Non-pigmented ciliary epithelial cell (primary cell): ENCODE measurements around the gene IL7R.
"Not testable (repeated sequence)": the region's sequence is repeated elsewhere in the genome, so short reads cannot be mapped to it uniquely, and the experiment has no call there.

ENCODE experiments used
- DNase-seq: peaks from one replicate; pipeline ENCODE4 v3.0.0-alpha.2; 2010; ENCODE audit warnings: low read depth

The IL7R gene

DNA sequence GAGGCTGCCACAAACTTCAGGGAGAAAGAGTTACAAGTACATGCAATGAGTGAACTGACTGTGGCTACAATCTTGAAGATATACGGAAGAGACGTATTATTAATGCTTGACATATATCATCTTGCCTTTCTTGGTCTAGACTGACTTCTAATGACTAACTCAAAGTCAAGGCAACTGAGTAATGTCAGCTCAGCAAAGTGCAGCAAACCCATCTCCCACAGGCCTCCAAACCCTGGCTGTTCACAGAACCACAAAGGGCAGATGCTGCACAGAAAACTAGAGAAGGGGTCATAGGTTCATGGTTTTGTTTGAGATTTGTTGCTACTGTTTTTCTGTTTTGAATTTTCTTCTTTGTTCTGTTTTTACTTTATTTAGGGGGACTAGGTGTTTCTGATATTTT is 21.0 kb downstream of the IL7R start:
- DNase-seq: no peak

DNA sequence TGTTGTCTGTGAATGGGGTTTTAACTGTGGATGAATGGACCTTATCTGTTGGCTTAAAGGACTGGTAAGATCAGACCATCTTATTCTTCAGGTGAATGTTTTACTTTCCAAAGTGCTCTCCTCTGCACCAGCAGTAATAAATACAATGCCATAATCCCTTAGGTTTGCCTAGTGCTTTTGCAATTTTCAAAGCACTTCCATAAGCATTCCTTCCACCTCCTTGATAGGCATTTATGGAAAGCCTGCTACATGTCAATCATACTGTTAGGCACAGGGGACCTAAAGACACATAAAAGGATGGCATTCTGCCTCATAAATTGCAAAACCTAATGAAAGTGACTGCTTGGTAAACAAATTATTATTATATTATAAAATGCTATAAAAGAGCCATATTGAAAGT is 21.4 kb downstream of the IL7R start:
- no peak for DNase-seq

DNA sequence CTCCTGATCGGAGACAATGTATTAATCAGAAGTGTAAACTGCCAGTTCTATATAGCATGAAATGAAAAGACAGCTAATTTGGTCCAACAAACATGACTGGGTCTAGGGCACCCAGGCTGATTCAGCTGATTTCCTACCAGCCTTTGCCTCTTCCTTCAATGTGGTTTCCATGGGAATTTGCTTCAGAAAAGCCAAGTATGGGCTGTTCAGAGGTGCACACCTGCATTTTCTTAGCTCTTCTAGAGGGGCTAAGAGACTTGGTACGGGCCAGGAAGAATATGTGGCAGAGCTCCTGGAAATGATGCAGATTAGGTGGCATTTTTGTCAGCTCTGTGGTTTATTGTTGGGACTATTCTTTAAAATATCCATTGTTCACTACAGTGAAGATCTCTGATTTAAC is 22.4 kb downstream of the IL7R start:
- DNase-seq: no peak

DNA sequence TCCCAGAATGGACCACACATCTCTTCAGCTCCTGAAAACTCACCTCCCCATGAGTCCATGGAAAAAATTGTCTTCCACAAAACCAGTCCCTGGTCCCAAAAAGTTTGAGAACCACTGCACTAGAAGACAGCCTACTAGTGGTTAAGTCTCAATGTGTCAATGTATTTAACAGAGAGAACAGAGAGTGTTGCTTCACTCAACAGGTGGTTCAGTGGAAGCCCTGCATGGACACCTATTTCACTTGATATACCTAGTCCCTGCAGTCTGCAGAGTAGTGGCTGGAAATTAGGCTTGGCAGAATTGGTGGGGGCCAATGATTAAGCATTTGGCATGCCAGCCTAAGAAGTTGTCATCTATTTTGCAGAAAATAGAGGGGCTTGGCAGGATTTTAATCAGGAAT is 23.0 kb downstream of the IL7R start:
- DNase-seq: no peak

DNA sequence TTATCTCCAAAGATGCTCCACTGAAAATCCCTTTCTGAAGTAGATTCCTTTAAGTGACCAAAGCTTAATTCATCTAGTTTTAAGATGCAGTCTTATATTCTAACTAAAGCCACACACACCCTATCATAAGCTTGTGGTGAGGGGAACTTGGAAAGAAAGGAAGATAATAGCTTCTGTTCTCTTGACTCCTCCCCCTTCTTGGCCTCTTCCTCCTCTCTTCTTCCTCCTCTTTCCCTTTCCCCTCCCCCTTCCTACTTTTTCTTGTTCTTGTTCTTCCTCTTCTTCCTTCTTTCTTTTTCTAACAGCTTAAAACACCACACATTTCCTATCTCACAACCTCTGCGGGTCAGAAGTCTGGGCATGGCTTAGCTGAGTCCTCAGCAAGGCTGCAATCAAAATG is 23.5 kb downstream of the IL7R start:
- DNase-seq: no peak

DNA sequence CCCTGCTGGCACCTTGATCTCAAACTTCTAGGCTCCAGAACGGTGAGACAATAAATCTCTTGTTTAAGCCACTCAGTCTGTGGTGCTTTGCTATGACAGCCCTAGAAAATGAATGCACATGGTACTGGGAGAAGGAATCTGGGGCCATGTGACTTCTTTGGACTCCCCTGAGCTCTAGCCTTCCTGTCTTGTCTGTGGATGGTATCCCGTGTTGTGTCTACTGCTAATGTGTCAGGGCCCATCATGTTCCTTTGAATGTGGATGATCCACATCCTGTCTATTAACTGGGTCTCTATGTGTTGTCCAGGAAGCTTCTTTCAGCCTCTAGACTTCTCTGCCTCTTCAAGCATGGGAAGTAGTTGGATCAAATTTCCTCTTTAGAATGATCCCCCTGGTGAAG is 25.1 kb downstream of the IL7R start:
- no peak for DNase-seq

DNA sequence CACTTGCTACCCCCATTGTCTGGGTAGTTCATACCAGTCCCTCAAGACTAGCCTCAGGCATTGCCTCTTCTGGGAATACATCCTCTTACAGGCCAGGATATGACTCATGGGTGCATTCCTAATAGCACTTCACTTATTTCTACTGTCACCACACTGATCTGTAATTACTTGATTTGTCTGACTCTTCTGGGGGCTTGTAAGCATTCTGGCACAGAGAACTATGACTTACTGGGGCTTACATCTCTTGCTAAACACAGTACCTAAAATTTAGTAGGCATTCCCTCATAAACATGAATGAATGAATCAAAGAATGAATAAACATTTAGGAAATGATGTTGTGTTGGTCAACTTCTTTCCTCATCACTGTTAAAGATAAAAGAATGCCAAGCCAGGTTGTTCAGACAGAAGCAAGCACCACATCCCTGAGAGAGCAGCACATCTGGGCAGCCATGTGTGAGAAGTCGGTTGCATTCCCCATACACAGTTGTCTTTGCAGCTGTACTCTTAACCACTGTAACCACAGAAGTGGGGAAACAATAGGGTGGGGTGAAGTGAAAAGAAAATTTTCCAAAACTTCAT is 27.6 kb downstream of the IL7R start:
- DNase-seq: peak; percentile 65

DNA sequence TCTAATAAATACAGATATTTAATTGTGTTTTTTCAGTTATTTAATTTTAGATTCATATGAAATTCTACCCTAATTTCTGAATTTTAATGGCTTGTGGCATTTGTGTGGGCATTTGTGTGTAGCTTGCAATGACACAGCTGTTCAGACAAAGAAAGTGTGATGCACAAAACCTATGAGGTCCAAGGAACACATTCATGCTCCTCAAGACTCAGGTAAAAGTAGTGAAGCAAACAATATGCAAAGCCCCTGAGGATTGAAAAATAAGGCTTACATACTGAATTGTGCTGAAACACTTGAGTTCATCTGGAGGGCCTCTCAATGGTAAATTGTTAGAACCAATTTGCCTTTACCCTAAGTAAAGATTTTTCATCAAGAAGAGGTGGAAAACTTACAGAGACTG is 28.1 kb downstream of the IL7R start:
- no peak for DNase-seq

DNA sequence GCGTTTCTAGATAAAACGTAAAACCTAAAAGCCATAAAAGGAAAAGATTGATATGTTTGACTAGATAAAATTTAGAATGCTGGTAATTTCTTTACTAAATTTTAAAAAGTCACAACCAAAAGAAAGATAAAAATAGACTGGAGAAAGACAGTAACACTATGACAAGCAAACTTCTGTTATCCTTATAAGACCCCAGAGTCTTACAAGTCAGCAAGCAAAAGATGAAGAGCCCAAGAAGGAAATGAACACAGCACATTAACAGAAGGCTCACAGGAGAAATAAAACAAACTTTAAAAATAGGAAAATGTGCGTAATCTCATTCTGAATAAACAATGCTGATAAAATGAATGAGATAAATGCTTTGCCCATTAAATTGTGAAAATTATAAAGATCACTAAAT is 29.7 kb downstream of the IL7R start:
- no peak for DNase-seq

DNA sequence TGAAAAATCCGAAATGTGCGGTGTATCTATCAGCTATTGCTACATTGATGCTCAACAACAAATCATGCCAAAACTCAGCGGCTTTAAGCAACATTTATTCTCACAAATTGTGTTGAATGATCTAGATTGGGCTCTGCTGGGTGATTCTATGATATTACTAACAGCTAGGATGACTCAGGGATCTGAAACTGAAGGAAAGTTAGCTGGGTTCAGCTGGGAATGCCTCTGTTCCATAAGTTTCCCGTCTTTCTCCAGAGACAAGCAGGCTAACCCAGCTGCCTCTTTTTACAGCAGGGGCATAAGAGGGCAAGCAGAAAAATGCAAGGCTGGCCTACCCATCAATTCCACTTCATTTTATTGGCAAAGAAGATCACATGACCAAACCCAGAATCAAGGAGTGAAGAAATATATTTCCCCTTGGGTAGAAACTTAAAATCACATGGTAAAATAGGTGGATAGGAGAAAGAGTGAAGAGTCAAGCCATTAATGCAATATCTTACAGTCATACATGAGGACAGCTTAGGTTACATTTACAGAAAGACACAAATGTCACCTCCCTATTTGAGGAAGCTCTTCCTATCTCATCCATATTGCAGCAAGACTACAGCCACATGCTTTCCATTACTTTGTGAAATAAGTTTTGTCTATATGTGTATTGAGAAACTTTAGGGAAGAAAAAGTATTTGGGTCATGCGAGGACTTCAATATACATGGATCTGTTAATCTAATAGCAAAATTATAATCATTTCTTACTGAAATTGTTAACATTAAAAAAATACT is 30.8 kb downstream of the IL7R start:
- DNase-seq: no peak

DNA sequence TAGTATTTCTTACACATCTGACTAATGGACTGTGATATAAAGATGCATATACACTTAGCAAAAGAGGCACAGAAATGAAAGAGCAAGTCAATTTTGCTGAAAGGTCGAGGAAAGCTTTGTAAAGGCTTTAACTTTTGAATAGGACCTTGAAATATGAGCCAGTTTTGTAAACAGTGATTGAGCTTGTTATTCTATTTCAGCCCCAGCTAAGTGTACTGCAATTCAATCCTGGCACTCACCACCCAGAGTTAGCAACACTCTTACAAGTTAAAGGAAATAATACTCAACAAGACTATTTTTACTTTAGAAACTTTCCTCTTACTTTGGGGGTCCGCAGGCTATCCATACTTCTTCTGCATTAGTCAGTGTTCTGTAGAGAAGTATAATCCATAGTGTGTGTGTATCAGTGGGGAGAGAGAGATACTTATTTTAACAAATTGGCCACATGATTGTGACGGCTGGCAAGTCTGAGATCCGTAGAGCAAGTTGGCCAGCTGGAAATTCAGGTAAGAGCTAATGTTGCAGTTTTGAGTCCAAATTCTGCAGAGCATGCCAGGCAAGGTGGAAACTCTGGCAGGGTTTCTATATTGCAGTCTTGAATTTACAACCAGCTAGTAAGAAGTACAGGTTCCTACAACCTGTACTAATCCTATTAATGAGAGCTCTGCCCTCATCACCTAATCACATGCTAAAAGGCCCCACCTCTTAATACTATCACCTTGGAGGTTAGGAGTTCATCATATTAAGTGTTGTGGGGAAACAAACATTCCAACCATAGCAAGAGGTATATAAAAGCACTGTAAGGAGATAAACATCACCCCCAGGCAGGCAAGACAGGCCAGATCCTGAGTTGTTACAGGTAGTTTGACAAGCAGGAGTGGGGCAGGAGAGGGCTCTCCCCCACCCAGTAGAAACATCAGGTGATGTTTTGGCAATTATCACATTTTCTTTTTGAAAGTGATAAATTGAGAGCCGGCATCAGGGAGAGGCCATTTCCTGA is 33.6 kb downstream of the IL7R start:
- DNase-seq: no peak

DNA sequence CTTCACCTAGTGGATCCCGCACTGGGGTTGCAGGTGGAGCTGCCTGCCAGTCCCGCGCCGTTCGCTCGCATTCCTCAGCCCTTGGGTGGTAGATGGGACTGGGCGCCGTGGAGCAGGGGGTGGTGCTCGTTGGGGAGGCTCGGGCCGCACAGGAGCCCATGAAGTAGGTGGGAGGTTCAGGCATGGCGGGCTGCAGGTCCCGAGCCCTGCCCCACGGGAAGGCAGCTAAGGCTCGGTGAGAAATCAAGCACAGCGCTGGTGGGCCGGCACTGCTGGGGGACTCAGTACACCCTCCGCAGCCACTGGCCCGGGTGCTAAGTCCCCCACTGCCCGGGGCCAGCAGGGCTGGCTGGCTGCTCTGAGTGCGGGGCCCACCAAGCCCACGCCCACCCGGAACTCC is 36.1 kb downstream of the IL7R start:
- not testable (repeated sequence) for DNase-seq

DNA sequence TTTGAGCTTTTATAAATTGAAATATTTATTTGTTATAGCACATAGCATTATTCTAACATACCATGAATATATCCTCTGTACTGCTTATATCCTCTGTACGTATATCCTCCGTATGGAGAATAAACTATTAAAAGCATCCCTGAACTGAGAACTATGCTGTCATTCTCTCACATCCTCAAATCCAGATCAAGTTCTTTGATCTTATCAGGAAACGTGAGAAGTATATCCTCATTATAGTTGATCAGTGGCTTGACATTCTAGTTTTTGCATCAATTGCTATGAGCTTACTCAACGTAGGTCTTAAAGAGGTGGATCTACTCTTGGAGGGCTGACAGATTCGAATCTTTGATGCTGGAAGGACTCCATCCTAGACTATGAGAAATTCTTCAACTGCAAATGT is 37.4 kb downstream of the IL7R start:
- DNase-seq: no peak

DNA sequence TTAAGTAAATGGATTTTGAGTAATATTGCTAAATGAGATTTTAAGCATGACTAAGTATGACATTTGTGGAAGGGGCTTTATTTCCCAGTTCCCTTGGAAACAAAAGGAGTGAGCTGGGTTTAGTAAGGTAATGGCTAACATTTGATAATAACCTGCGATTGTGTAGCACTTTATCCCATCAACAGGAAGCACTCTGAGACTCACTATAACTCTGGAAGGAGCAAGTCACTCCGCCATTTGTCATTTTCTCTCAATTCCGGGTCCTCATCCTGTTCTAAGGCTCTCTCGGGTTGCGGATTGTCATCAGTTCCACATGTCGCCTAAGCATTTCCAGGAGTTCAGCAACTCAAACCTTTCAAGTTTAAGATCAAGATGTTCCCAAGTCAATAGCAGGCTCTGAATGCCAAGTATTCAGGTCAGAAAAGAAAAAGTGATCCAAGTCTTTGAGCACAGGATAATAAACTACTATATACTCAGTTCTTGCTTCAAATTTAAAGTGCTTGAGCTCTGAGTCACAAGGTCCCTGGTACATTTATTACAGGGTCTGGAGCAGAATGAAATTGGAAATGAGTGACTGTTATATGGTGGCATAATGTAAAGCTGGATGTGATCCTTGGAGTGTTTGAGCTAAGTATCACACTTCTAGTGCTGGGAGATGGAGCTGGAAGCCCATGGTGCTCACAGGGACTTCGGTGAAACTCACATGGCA is 42.4 kb downstream of the IL7R start:
- DNase-seq: no peak

DNA sequence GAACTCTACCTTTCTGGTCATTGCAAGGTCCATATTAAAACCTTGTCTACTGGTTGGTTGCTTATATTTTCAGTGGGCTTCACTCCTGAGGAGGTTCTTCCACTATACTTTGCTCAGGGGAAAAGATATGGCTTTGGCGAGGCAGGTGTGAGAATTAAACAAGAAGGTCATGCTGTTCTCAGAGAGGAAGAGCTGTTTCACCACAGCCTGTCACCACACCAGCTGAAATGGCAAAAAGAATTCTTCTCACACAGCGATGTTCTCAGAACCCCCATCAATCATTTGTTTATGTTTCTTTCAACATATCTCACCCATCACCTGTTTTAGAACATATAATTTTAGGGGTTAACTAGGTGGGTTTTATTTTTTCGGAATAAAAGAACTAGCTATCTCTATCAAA is 43.1 kb downstream of the IL7R start:
- DNase-seq: no peak

DNA sequence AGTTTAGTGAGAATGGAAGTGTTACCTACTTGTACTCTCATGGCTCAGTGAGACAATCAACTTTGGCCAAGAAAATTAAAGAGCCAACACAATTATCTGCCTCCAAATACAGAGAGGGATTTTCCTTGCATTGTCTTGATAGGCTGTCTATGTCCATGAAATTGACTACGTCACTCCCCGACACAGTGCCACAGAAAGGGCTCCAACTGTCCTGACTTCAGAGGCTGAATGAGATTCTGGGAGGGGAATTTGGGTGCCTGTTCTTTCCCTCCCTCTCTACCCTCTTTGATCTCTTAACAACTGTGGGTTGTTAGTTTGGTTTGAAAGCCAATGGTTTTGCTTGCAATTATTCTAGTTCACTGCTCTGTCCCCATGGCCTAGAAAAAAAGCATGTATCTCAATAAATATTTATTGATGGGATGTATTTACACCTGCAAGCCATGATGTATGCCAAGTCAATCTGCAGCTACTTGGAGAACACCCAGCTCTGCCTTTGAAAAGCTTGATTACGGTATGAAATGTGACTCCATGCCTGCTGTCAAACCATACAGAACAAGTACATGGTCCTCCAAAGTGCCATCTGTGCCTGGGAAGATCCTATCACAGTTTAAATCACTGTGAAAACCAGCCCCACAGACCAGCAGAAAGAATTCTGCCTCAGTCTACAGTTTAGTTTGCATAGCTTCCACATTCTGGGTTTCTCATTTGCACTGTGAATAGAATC is 44.4 kb downstream of the IL7R start:
- DNase-seq: no peak

DNA sequence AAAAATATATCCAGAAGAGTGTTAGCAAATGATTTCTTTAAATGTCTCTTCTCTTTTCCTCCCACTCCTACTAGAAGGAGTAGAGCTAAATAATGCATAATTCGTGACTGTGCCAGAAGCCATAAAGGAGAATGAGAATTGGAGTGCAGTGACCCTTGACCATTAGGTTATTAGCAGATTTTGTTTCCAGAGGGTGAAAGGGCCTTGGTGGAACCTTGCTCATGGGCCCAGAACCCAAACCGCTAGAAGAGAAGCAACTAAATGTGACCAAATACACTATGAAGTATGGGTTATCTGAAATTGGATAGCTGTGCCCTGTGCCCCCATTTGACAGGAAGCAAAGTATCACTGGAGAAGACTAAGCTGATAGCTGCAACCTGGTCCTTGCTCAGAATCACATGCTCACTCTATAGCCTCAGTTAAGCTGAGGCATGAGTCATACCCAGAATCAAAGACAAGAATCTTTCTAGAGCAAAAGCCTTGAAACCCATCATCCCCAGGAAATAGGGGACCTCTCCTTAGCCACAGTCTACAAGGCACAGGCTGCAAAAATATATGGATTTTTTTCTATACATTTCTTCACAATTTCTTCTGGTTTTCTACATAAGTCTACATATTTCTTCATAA is 45.5 kb downstream of the IL7R start:
- DNase-seq: no peak

DNA sequence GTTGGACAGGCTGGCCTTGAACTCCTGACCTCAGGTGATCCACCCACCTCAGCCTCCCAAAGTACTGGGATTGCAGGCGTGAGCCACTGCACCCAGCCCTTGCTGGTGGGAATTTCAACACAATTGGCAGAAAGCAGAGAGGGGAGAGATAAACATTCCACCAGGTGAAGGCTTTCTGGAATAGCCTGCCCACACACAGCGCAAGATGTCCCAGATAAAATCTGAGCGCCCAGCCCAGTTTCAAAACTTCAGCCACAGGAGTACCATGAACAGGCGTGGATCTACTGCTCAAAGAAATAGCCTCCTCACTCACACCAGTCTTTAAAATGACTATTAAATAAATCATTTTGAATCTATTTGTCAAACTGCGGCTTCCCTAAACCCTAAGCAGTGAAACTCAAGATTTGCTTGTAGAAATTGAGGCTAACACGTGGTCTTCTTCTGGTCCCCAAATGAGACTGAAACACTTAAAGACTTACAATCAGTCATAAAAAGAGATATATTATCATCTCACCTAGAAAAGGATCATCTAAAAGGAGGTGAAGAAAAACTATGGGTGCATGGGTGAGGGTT is 47.0 kb downstream of the IL7R start:
- no peak for DNase-seq

DNA sequence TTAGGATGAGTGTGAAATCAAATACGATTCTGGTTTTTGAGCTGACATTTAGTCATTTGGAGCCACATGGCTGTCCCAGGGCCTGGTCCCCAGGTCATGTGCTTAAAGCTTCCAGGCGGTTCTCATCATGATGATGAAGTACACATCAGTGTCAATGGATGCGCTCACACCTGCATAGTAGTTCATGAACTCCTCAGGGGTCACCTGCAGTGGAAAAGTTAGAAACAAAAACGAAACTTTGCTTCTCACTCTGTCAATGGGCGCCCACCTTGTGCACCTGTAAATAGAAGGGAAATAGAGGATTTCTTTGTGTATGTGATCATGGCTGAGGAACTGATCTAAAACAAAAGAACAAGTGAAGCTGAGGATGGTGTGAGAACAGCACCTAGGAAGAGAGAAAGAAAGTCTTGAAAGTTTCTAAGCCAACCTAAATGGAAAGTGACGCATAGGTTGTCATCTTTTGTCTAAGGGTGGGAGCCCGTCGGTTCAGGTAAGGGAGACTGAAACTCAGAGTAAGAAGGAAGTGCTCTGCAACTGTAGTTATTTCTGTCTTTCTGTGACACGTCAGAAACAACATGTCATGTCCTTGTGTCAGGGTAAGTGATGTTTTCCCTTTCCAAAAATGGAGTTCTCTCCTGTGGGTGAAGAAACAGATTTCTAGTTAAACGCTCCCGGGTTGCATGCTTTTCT is 47.9 kb downstream of the IL7R start:
- DNase-seq: no peak

DNA sequence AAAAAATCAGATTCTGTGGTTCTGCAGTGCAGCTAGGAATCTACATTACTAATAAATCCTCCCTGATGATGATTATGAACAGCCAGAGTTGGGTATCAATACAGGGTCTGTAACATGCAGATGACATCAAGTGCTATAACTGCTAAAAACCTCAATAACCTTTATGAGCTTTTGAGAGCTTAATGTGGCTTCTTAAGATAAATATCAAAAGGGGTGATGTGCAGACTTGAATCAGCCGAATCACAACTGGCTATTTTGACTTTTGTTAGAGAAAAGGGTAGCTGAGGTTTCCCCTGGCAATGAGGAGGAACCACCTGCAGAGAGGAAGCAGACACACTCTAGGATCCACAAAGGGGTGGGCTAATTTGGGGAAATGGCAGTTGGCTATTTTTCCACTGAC is 51.5 kb downstream of the IL7R start:
- no peak for DNase-seq
